Cardiac septum (tissue), 1 donor: ENCODE results near the gene FKBP5. TPM values are rescaled to one million over a fixed set of nuclear protein-coding genes. Genes with fewer than 3 reads are reported as not detected.
"Not testable (repeated sequence)": the region's sequence is repeated elsewhere in the genome, so short reads cannot be mapped to it uniquely, and the experiment has no call there.

Experiments used
- DNase-seq: peaks from one replicate; pipeline ENCODE4 v3.0.0-alpha.2; 2020; ENCODE audit warnings: low spot score
- intact Hi-C: fragments of 100-400 bp; cut with DNase I; formaldehyde crosslinking; loops from one replicate; pipeline ENCODE4 v1.14.0; 2022
- total RNA-seq: library from RNA; stranded (reverse); fragmentation: NEBNext Ultra II Directional; extraction: Animal tissue kit (Norgen Biotek cat#: 25700); gene quantifications from one replicate; pipeline ENCODE4 v1.2.1, GENCODE V29; 2021
- donor health status: DM: no; HTN: no; CAD: no.

FKBP5 gene
- total RNA-seq, 1 donor from 2014 or later = 29.7 TPM

DNA sequence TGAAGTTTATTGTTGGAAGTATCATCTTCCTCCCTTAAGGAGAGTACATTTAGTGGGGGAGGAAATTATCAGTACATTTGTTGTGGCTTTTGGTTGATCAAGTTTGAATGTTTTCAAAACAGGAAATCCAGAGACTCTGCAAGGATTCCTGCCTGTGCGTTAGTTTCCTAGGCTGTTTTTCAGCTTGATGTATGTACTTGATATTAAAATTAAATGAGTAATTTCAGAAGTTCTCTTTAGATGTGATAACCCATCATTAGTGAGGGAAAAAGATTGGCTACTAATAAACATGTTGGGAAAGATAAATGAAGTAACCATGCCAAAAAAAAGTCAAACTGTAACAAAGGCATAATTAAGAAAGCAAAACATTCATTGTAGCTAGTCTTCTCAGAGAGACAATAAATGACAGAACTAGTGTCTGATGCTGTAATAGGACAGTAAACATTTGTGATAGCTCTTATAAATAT is 88.0 kb downstream of the FKBP5 start:
- intact Hi-C loops = loop anchor here (1.0 kb wide), 1 partner anchor 132 kb away; no protein-coding TSS in a partner anchor

GRCh38 chr6:35599761-35600658 is 88.7 kb downstream of the FKBP5 start:
- DNase-seq = no peak
- intact Hi-C loops = no loop called here

More for the DNA sequence above, 88.0 kb downstream of the FKBP5 start:
- DNase-seq = no peak

- not testable (repeated sequence) for DNase-seq
Measured at GRCh38 chr6:35598621-35599020, 90.1 kb downstream of the FKBP5 start.

GRCh38 chr6:35596448-35597442 is 92.0 kb downstream of the FKBP5 start:
- DNase-seq = no peak
- intact Hi-C loops = no loop called here

More at GRCh38 chr6:35598621-35599020, 90.1 kb downstream of the FKBP5 start:
- intact Hi-C loops = not testable (repeated sequence)

DNA sequence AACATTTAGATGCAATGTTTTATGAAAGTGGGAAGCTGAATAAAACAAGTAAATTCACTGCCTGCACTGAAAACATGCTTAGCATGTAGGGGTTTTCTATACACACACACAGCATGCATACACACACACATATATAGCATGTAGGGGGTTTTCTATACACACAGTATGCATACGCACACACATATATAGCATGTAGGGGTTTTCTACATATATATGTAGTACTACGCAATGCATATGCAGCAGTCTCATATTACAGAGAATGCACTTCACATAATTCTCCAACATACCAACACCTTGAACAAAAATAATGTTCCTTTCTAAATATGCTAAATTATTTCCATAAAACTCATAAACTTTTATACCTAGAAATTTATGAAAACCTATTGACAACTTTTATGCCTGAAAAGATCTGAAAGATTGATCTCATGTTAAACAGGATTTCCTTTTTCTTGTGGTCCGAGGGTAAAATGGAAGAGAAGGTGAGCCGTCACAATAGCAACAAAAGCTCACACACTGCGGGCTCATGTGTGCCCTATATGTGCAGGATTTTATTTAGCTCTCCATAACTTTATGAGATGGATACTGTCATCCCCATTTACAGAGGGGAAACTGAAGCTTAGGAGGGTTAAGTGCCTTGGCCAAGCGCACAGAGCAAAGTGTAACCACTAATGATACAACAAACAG is 94.1 kb downstream of the FKBP5 start:
- intact Hi-C loops = no loop called here
- DNase-seq = no peak

GRCh38 chr6:35592178-35592577 is 96.5 kb downstream of the FKBP5 start:
- intact Hi-C loops = no loop called here
- DNase-seq = no peak

DNA sequence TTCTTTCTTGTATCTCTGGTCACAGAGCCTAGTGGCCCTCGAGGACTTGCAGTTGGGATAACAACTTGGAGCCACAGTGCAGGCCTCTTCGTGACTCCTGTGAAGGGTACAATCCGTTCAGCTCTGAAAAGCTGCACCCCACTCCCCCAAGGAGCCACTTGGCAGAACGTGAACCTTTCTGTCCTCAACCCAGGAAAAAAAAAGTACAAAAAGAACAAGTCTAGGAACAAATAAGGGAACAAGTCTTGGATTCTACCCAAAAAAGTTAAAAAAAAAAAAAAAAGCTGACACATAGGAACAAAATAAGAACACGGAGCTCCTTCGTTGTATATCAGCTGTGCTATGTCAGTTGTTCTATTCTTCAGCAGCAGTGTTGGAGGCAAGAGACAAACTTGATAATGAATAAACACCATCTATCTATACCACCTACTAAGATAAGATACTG is 98.1 kb downstream of the FKBP5 start:
- intact Hi-C loops = no loop called here
- no peak for DNase-seq

DNA sequence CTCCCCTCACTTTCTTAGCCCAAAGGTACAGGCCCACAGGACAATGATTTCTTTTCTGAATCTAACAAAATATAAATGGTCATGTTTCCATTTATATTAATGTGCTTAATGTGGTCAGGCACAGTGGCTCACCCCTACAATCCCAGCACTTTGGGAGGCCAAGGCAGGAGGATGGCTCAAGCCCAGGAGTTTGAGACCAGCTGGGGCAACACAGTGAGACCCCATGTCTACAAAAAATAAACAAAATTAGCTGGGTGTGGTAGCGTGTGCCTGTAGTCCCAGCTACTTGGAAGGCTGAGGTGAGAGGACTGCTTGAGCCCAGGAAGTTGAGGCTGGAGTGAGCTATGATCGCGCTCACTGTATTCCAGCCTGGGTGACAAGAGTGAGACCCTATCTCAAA is 98.8 kb downstream of the FKBP5 start:
- intact Hi-C loops = no loop called here
- DNase-seq = no peak

DNA sequence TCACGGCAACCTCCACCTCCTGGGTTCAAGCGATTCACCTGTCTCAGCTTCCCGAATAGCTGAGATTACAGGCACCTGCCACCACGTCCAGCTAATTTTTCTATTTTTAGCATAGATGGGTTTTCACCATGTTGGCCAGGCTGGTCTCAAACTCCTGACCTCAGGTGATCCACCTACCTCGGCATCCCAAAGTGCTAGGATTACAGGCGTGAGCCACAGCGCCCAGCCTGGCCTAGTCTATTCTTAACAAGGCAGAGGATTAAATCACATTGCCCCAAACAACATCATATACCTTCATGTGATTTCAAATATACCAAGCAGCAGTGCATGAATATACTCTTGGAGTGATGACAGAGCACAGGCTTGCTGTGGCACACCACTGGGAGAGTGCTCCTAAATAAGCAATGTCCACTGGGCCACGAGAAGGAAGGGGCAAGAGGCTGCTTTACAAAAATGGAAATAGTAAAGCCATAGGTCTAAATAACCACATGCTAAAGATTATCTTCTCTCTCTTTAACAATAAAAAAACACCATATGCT is 99.4 kb downstream of the FKBP5 start:
- intact Hi-C loops = no loop called here

DNA sequence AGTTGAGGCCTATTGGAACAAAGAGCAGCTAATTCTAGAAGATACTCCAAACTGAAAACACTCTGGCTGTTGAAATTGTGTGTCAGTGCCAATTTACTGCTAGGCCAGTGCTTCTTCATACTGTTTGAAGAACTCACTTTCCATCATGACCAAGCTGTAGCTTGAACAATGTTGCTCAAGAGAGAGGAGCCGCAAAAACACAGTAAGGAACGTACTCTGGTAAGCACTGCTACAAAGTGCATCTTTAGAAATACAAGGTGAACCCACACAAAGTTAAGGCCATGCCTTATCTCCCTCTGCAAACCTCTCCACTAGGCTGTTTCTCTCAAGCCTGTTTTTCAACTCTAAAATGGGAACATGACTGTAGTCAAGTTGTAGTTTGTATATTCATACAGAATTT is 101.5 kb downstream of the FKBP5 start:
- intact Hi-C loops = no loop called here

More for the DNA sequence above, 99.4 kb downstream of the FKBP5 start:
- no peak for DNase-seq

GRCh38 chr6:35586542-35586941 is 102.2 kb downstream of the FKBP5 start:
- DNase-seq = no peak
- intact Hi-C loops = no loop called here

More for the DNA sequence above, 101.5 kb downstream of the FKBP5 start:
- no peak for DNase-seq

- no peak for DNase-seq
Measured at GRCh38 chr6:35585658-35586057, 103.1 kb downstream of the FKBP5 start.

GRCh38 chr6:35583893-35584688 is 104.6 kb downstream of the FKBP5 start:
- peak; percentile 78 for DNase-seq
- intact Hi-C loops = loop anchor here (1.0 to 5.0 kb wide), 3 partner anchors 33 to 152 kb away; no protein-coding TSS in a partner anchor

More at GRCh38 chr6:35585658-35586057, 103.1 kb downstream of the FKBP5 start:
- intact Hi-C loops = no loop called here

- intact Hi-C loops = loop anchor here (5.0 kb wide), 2 partner anchors 35 to 60 kb away; no protein-coding TSS in a partner anchor
Measured at GRCh38 chr6:35582315-35582714, 106.4 kb downstream of the FKBP5 start.

DNA sequence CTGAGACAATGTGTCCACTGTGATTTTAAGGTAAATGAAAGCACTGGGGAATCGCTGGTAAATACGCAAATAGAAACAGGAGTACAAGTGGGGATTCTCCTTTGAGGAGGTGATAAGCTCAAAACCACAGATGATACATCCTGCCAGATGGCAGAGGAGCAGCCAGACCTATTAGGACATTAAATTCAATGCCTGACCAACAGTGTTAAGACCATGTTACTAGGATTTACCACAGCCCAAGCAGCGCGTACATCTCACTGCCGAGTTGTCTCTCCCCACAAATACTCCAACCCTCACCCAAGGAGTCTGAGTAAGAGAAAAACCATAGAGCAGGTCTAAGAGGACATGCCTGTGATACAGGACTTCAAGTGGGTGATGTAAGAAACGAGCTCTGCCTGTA is 107.1 kb downstream of the FKBP5 start:
- DNase-seq = no peak
- intact Hi-C loops = loop anchor here (5.0 kb wide), 2 partner anchors 36 to 59 kb away; no protein-coding TSS in a partner anchor

More at GRCh38 chr6:35582315-35582714, 106.4 kb downstream of the FKBP5 start:
- no peak for DNase-seq

GRCh38 chr6:35580836-35581235 is 107.9 kb downstream of the FKBP5 start:
- DNase-seq = no peak
- intact Hi-C loops = loop anchor here (5.0 kb wide), 2 partner anchors 36 to 59 kb away; no protein-coding TSS in a partner anchor

DNA sequence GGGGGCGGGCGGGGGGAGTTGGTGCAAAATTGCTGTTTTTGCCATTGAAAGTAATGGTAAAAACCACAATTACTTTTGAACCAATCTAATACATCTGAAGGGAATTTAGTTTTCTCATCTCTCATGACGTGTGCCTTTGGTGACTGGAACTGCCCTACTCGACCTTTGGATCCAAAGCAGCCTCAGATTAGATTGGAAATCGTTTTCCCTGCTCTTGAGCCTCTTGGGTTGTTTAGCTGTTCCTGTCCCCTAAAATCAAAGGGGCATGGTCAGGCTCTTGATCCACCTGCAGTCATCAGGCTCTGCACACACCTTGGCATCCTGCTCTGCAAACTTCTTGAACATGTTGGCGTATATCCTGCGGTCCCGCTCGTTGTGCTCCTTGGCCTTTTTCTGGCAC is 112.0 kb downstream of the FKBP5 start:
- intact Hi-C loops = no loop called here

More for the DNA sequence above, 112.0 kb downstream of the FKBP5 start:
- DNase-seq = no peak
